DOHH2 (cell line): ENCODE data around the gene SPAG16.

ENCODE experiments used
- CTCF ChIP-seq: fragments of 200-600 bp; sonication (generic); IDR thresholded peaks from one replicate; pipeline ENCODE4 v1.5.1; 2014; ENCODE audit warnings: antibody characterized with exemption, mild to moderate bottlenecking, low read depth, low read length; ENCODE audit not compliant: poor library complexity, severe bottlenecking
- EZH2phosphoT487 ChIP-seq: fragments of 200-600 bp; sonication (generic); IDR thresholded peaks from 2 replicates; pipeline ENCODE4 v1.6.1; 2017; ENCODE audit warnings: borderline replicate concordance, mild to moderate bottlenecking, antibody characterized with exemption, low read length, moderate library complexity, mixed read lengths

GRCh38 chr2:214341646-214342045, 1057.4 kb downstream of the SPAG16 start:
- TF ChIP-seq CTCF, result no peak
- no peak for TF ChIP-seq EZH2phosphoT487
